HepG2 (cell line): ENCODE measurements around the gene SNAI3.

Experiments
- ARNT2 ChIP-seq: sonication (generic); formaldehyde crosslinking; IDR thresholded peaks from 2 replicates; pipeline ENCODE4 v1.8.0; 2022; ENCODE audit warnings: mild to moderate bottlenecking, low read depth, missing genetic modification reagents, moderate library complexity
- CEBPB ChIP-seq: IDR thresholded peaks from 2 replicates; pipeline ENCODE4 v1.6.1; 2011; ENCODE audit warnings: low read depth, low read length, improper control_type of control experiment, borderline replicate concordance
- EHMT2 ChIP-seq: fragments of 200-600 bp; sonication (generic); IDR thresholded peaks from 2 replicates; pipeline ENCODE4 v1.7.0; 2017; ENCODE audit warnings: antibody characterized with exemption, low read depth, low read length, borderline replicate concordance
- ETV6 ChIP-seq: sonication (generic); formaldehyde crosslinking; conservative IDR thresholded peaks from 2 replicates; pipeline ENCODE4 v1.4.0; 2020; ENCODE audit warnings: missing genetic modification reagents
- FOSL2 ChIP-seq: sonication (generic); formaldehyde crosslinking; IDR thresholded peaks from 2 replicates; pipeline ENCODE4 v1.4.0; 2020; ENCODE audit warnings: missing genetic modification reagents
- NCOR1 ChIP-seq: fragments of 200-600 bp; sonication (generic); IDR thresholded peaks from 2 replicates; pipeline ENCODE4 v1.7.0; 2017; ENCODE audit warnings: antibody characterized with exemption, low read length, borderline replicate concordance
- NFKBIZ ChIP-seq: IDR thresholded peaks from 2 replicates; pipeline ENCODE4 v1.6.1; 2018; ENCODE audit warnings: missing genetic modification reagents, missing compliant biosample characterization
- RARG ChIP-seq: sonication (generic); formaldehyde crosslinking; IDR thresholded peaks from 2 replicates; pipeline ENCODE4 v1.4.0; 2020; ENCODE audit warnings: low read depth, mild to moderate bottlenecking, missing genetic modification reagents
- ZNF234 ChIP-seq: sonication (generic); formaldehyde crosslinking; conservative IDR thresholded peaks from 2 replicates; pipeline ENCODE4 v1.5.1; 2020; ENCODE audit warnings: mild to moderate bottlenecking, missing genetic modification reagents
- ZNF547 ChIP-seq: sonication (generic); formaldehyde crosslinking; IDR thresholded peaks from 2 replicates; pipeline ENCODE4 v1.5.1; 2020; ENCODE audit warnings: mild to moderate bottlenecking, missing genetic modification reagents
- TF ChIP-seq, protein P1 (sequence below): sonication (generic); formaldehyde crosslinking; IDR thresholded peaks from 2 replicates; pipeline ENCODE4 v1.4.0; 2020; ENCODE audit warnings: missing genetic modification reagents
- TF ChIP-seq, protein P2 (sequence below): sonication (generic); formaldehyde crosslinking; IDR thresholded peaks from 2 replicates; pipeline ENCODE4 v1.5.0; 2020; ENCODE audit warnings: mild to moderate bottlenecking, missing genetic modification reagents, moderate library complexity
- TF ChIP-seq, protein P3 (sequence below), 2 experiments: fragments of 450-650 bp in 1 of 2; sonication (generic) in 1 of 2; formaldehyde crosslinking in 1 of 2; IDR thresholded peaks; 2 replicates each; pipeline versions ENCODE4 v1.6.1 to v1.8.0; 2016 to 2022; ENCODE audit warnings: antibody characterized with exemption in 1 of 2, mild to moderate bottlenecking in 1 of 2, missing genetic modification reagents in 1 of 2
- TF ChIP-seq, protein P4 (sequence below): sonication (generic); formaldehyde crosslinking; IDR thresholded peaks from 2 replicates; pipeline ENCODE4 v1.4.0; 2020; ENCODE audit warnings: missing genetic modification reagents, mild to moderate bottlenecking, borderline replicate concordance

DNA sequence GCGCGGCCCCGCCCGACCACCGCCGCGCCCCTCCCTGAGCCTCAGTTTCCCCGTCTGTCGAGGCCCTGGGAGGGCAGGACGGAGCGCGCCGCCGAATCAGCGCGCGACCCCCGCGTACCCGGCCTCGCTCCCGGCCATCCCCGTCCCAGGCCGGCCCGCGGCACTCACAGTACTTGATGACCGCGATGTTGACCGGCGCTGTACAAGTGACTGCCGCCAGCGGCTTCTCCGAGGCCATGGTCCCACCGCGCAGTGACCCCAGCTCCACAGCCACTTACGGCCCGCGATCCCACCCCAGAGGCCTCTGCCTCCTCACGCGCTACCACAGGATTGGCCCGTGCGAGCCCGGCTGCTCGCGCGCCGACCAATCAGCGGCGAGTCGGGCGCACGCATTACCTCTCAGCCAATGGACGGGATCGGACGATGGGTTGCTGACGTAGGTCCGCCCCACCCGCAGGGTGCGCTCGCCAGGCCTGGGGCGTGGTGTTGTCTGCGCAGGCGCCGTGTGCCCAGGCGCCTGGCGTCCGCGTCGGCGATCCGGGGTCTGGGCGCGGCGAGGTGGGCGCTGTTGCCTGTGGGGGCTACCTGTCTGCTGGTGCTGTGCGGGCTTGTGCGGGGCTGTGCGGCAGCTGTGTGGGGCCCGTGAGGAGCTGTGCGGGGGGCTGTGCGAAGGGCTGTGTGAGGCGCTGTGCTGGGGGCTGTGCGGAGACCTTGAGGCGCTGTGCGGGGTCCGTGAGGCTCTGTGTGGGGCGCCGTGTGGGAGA is 23.3 kb downstream of the SNAI3 start, which contains the start of gene MVD:
- TF ChIP-seq CEBPB (no peak), RARG (CRISPR knock-in tag) (peak; percentile 24; the same call in 1 of the 2 replicates), ETV6 (CRISPR knock-in tag) (no peak; the same call in 1 of the 2 replicates), NCOR1 (peak; percentile 15; the same call in 1 of the 2 replicates), NFKBIZ (no peak; the same call in 1 of the 2 replicates), ARNT2 (peak; percentile 98), ZNF547 (peak; percentile 87), FOSL2 (no peak; the same call in none of the 2 replicates), ZNF234 (CRISPR knock-in tag) (peak; percentile 91; the same call in 1 of the 2 replicates), EHMT2 (no peak)
- TF ChIP-seq, protein P1, sequence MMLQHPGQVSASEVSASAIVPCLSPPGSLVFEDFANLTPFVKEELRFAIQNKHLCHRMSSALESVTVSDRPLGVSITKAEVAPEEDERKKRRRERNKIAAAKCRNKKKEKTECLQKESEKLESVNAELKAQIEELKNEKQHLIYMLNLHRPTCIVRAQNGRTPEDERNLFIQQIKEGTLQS (CRISPR knock-in tag), result peak; percentile 67
- TF ChIP-seq, protein P2, sequence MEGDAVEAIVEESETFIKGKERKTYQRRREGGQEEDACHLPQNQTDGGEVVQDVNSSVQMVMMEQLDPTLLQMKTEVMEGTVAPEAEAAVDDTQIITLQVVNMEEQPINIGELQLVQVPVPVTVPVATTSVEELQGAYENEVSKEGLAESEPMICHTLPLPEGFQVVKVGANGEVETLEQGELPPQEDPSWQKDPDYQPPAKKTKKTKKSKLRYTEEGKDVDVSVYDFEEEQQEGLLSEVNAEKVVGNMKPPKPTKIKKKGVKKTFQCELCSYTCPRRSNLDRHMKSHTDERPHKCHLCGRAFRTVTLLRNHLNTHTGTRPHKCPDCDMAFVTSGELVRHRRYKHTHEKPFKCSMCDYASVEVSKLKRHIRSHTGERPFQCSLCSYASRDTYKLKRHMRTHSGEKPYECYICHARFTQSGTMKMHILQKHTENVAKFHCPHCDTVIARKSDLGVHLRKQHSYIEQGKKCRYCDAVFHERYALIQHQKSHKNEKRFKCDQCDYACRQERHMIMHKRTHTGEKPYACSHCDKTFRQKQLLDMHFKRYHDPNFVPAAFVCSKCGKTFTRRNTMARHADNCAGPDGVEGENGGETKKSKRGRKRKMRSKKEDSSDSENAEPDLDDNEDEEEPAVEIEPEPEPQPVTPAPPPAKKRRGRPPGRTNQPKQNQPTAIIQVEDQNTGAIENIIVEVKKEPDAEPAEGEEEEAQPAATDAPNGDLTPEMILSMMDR, result peak; percentile 58
- TF ChIP-seq, protein P3, sequence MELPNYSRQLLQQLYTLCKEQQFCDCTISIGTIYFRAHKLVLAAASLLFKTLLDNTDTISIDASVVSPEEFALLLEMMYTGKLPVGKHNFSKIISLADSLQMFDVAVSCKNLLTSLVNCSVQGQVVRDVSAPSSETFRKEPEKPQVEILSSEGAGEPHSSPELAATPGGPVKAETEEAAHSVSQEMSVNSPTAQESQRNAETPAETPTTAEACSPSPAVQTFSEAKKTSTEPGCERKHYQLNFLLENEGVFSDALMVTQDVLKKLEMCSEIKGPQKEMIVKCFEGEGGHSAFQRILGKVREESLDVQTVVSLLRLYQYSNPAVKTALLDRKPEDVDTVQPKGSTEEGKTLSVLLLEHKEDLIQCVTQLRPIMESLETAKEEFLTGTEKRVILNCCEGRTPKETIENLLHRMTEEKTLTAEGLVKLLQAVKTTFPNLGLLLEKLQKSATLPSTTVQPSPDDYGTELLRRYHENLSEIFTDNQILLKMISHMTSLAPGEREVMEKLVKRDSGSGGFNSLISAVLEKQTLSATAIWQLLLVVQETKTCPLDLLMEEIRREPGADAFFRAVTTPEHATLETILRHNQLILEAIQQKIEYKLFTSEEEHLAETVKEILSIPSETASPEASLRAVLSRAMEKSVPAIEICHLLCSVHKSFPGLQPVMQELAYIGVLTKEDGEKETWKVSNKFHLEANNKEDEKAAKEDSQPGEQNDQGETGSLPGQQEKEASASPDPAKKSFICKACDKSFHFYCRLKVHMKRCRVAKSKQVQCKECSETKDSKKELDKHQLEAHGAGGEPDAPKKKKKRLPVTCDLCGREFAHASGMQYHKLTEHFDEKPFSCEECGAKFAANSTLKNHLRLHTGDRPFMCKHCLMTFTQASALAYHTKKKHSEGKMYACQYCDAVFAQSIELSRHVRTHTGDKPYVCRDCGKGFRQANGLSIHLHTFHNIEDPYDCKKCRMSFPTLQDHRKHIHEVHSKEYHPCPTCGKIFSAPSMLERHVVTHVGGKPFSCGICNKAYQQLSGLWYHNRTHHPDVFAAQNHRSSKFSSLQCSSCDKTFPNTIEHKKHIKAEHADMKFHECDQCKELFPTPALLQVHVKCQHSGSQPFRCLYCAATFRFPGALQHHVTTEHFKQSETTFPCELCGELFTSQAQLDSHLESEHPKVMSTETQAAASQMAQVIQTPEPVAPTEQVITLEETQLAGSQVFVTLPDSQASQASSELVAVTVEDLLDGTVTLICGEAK (IDR thresholded peaks at IDR 0.05), result no peak
- TF ChIP-seq, protein P3 (CRISPR knock-in tag; IDR thresholded peaks at IDR 0.05), result peak; percentile 4
- TF ChIP-seq, protein P4, sequence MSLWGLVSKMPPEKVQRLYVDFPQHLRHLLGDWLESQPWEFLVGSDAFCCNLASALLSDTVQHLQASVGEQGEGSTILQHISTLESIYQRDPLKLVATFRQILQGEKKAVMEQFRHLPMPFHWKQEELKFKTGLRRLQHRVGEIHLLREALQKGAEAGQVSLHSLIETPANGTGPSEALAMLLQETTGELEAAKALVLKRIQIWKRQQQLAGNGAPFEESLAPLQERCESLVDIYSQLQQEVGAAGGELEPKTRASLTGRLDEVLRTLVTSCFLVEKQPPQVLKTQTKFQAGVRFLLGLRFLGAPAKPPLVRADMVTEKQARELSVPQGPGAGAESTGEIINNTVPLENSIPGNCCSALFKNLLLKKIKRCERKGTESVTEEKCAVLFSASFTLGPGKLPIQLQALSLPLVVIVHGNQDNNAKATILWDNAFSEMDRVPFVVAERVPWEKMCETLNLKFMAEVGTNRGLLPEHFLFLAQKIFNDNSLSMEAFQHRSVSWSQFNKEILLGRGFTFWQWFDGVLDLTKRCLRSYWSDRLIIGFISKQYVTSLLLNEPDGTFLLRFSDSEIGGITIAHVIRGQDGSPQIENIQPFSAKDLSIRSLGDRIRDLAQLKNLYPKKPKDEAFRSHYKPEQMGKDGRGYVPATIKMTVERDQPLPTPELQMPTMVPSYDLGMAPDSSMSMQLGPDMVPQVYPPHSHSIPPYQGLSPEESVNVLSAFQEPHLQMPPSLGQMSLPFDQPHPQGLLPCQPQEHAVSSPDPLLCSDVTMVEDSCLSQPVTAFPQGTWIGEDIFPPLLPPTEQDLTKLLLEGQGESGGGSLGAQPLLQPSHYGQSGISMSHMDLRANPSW (CRISPR knock-in tag), result peak; percentile 62; the same call in 1 of the 2 replicates
